NOMO-1 treated with DMSO at 0.1 percent for 48 hours (cell line): Measurements from ENCODE around the gene CUL9.
A peak's percentile ranks its signal among the peaks of the same experiment; 100 is the strongest.

Source experiments
- DNase-seq: peaks from one replicate; lab custom pipeline; 2025; ENCODE audit not compliant: unreplicated experiment; lab: John Stamatoyannopoulos, UW

Gene CUL9

GRCh38 chr6:43254138-43254817 is 72.3 kb downstream of the CUL9 start:
- no peak for DNase-seq

GRCh38 chr6:43254846-43255245 is 72.8 kb downstream of the CUL9 start:
- no peak for DNase-seq

DNA sequence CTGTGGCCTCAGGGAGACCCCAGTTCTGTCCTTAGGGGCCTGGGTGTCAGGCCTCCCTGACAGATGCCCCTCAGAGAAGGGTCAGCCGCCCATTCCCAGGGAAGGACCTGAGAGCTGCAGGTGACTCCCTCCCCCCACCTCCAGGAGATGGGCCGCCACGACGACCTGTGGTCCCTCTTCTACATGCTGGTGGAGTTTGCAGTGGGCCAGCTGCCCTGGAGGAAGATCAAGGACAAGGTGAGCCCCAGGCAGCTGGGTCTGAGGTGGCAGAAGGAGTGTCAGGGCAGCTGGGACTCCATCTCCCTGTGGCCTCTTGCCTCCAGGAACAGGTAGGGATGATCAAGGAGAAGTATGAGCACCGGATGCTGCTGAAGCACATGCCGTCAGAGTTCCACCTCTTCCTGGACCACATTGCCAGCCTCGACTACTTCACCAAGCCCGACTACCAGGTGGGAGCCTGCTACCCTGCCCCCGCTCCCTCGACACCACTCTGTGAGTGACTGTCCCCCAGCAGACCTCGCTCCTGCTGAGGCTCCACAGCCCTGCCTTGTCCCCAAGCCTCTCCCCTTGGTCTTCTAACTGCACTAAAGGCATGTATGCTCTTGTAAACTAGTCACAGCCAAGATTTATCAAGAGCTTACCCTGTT is 73.5 kb downstream of the CUL9 start:
- no peak for DNase-seq

DNA sequence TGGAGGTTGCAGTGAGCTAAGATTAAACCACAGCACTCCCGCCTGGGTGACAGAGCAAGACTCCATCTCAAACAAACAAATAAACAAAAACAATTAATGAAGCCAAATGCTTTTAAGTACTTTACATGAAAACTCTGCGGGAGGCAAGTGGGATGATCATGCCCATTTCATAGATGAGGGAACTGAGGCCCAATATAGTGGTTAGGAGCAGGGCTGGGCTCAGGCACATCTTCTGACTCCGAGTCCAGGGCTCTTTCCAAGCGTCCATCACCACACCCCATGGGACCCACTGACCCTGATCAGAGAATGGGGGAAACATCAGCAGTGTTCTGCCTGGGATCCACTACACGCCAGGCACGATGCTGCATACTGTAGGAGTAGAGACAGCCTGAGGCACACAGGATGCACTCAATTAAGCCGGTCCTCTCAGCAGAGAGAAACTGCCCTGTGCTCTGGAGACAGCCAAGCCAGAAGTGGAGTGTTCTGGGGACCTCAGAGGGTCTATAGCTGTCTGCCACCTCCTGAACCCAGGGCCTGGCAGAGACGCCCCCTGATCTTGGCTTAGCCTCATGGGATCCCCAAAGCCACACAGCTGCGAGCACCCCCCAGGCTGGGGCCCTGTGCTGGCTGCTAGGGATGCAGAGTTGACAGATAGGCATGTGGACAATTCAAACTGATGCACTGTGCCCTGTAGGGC is 74.8 kb downstream of the CUL9 start:
- DNase-seq: no peak

GRCh38 chr6:43257367-43258145 is 75.6 kb downstream of the CUL9 start:
- DNase-seq: no peak

DNA sequence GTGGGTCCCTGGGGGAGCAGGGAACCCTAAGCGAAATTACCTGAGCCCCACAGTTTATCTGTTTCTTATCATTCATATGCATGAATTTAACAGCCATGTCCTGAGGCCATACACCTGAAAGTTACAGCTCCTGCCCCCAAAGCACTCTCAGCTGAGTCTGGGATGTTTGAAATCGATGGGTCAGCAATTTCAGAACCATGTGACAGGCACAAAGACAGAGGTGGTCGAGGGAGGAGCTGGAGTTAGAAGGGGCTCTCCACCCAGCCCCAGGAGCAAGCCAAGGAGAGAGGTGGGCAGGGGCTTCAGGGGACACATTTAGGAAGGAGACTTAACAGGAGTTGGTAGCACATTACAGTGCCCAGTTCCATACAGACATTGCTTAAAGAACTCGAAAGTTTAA is 76.2 kb downstream of the CUL9 start:
- DNase-seq: no peak

- no peak for DNase-seq
Measured at GRCh38 chr6:43258807-43259686, 77.1 kb downstream of the CUL9 start.

- no peak for DNase-seq
Measured at GRCh38 chr6:43260791-43261190, 78.8 kb downstream of the CUL9 start.

DNA sequence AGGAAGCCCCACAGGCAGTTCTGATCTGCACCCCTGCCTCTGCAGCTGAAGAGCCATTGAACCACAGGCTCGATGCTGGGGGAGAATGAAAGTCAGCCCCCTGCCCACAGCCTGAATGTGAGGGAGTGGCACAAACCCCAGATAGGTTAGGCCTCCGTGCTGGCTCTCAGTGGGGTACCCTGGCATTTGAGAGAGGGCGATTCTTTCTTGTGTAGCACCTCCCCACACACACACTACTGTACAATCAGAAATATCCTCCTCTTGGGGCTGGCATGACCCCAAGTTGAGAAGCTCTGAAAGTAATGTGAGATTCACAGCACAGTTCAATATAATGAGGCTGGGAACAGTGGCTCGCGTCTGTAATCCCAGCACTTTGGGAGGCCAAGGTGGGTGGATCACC is 79.2 kb downstream of the CUL9 start:
- DNase-seq: no peak

- no peak for DNase-seq
Measured at GRCh38 chr6:43262000-43262779, 80.2 kb downstream of the CUL9 start.

DNA sequence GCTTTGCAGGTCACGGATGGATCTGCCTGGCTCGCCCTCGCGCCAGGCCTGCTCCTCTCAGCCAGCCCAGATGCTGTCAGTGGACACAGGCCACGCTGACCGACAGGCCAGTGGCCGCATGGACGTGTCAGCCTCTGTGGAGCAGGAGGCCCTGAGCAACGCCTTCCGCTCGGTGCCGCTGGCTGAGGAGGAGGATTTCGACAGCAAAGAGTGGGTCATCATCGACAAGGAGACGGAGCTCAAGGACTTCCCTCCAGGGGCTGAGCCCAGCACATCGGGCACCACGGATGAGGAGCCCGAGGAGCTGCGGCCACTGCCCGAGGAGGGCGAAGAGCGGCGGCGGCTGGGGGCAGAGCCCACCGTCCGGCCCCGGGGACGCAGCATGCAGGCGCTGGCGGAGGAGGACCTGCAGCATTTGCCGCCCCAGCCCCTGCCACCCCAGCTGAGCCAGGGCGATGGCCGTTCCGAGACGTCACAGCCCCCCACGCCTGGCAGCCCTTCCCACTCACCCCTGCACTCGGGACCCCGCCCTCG is 80.9 kb downstream of the CUL9 start:
- DNase-seq: no peak

GRCh38 chr6:43263314-43264178 is 81.5 kb downstream of the CUL9 start:
- peak; percentile 79 for DNase-seq

DNA sequence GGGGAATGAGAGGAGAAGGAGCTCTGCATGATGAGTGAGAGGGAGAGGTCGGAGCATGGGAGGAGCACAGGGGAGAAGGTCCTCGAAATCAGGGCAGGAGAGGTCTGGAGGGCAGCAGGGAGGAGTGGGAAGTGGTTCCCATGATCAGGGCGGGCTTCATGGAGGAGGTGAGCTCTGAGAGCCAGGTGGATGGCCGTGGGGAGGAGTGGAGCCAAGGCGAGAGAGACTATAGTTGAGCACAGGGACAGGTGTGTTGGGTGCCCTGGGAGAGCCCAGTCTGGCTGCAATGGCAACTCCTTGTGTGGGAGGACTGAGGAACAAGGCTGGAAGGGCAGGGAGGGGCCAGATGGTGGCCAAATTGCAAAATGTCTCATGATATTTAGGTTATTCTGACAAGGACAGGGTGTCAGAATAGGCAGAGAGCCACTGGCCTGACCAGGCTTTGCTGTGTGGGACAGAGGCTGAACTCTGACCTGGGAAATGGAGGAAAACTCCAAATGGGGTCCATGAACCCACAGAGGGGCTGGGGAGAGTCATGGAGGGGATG is 82.7 kb downstream of the CUL9 start:
- no peak for DNase-seq

GRCh38 chr6:43265564-43265963 is 83.6 kb downstream of the CUL9 start:
- DNase-seq: no peak

DNA sequence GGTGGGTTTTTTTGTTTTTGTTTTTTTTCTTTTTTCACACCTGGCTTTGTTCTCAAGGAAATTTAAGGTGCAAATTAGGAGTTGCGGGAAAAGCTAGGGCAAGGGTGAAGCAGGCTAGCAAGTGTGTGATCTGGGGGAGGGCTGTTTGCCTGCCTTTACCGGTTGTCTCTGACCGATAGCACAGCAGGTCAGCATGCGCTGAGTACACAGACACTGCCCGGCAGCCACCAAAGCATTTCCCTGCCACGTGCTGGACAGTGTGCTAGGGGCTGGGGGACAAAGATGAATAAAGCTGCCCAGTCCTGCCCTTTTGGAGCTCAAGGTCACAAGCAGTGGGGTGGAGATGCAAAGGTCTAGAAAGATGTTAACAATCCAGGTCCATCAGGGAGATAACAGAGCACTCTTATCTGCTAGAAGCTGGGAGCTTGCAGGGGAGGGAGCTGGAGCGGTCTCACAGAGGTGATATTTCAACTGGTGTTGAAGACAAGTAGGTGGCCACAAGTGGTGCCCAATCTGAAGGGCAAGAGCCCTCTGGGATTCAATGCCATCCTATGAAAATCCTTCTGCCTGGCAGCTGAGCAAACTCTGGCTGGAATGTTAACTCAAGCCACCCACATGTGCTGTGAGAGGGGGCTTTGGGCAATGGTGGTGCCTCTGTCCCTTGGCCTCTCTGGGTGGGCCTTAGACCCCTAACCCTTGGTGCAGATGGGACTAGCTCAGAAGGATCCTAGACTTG is 85.8 kb downstream of the CUL9 start:
- DNase-seq: no peak

GRCh38 chr6:43268355-43268700 is 86.3 kb downstream of the CUL9 start:
- no peak for DNase-seq

DNA sequence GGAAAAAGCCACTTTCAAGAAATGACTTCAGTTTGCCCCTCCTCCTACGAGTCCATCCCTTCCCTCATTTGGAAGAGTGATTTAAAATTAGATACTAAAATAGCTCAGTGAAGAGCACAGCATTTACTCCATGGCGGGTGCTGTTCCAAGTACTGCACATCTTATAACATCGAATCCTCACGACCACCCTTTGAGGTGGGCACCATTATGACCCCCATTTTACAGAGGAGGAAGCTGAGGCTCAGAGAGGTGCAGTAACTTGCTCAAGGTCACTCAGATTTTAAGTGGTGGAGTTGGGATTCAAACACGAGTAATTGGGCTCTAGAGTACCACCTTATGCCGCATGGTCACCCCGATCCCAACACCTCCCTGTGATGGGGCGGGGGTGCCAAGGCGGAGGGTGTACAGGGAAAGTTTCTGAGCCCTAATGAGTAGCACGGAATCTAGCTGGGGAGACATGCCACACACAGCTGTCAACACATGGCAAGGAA is 86.8 kb downstream of the CUL9 start:
- DNase-seq: no peak
